HG02943 (cell line): ENCODE data around the gene MYPN.
"Not testable (repeated sequence)": the region's sequence is repeated elsewhere in the genome, so short reads cannot be mapped to it uniquely, and the experiment has no call there.

Experiments used
- ATAC-seq: cut with Tn5 transposase; IDR thresholded peaks from one replicate; pipeline ENCODE4 v1.9.1; 2021; ENCODE audit warnings: mild to moderate bottlenecking, low read depth, moderate library complexity; ENCODE audit not compliant: unreplicated experiment

The MYPN gene

DNA sequence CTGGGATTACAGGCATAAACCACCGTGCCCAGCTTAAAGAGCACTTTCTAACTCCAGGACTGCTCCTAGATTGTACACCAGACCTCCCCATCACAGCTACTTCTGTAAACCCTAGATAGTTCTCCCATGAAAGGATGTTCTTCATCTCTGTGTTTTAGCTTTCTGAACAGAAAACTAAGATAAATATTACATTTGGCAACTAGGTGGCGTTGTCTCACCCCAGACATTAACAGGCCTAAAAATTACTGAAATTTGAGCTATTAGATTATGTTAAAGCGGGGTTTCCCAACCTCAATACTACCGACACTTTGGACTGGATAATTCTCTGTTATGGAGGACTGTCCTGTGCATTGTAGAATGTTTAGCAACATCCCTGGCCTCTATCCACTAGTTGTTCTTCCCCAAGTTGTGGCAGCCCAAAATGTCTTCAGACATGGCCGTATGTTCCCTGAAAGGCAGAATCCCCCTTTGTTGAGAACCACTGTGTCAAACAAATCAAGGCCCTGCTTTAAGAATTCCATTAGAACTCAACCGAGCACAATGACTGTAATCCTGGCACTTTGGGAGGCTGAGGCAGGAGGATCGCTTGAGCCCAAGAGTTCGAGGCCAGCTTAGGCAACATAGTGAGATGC, 103.5 kb downstream of the MYPN start:
- ATAC-seq = no peak

DNA sequence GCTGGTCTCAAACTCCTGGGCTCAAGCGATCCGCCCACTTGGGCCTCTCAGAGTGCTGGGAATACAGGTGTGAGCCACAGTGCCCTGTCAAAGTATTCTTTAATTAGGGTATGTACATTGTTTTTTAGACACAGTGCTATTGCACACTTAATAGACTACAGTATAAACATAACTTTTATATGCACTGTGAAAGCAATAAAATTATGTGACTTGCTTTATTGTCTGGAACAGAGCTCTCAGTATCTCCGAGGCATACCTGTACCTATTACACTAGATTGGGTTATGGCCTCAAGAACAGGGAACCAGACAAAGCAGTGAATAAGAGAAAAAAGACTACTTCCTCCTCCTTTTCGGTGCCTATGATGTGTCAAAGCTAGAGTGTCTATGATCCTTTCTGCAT, 109.5 kb downstream of the MYPN start:
- ATAC-seq = no peak

DNA sequence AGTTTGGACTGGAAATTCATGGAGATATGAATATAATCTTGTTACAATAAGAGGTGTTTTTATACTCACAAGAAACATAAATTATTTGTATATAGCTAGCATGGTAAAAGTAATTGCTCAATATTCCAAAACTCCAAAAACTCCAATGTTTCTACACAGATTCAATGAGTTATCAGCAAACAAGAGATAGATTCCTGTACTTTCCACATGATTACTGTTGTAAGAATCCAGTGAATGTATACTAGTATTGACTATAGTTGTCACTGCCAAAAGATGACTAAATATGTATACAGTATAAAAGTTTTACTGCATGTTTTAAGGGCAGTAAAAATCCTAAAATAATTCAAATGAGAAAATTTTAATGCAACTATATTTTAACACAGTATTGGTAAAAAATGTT, 111.9 kb downstream of the MYPN start:
- ATAC-seq = no peak

GRCh38 chr10:68222391-68222790, 113.1 kb downstream of the MYPN start:
- ATAC-seq = no peak

- ATAC-seq = no peak
Measured at GRCh38 chr10:68223535-68224165, 114.4 kb downstream of the MYPN start.

GRCh38 chr10:68224810-68225209, 115.5 kb downstream of the MYPN start:
- ATAC-seq = no peak

DNA sequence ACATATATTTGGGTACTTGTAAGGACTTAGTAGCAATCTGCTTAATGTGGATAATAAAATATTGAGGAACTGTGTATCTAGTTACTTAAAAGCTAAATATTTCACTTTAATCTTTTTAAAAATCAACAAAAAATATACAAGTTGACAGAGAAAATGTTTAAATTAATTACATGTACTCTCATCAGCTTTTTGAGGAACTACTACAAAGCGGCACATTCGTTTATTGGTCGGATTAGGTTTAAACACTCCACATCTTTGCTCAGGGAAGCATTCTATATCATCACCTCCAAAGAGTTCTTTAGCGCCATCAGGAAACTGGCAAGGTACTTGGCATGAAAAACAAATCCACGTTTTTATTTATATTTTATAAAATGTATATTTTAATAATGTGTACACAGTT, 121.0 kb downstream of the MYPN start:
- ATAC-seq = no peak

DNA sequence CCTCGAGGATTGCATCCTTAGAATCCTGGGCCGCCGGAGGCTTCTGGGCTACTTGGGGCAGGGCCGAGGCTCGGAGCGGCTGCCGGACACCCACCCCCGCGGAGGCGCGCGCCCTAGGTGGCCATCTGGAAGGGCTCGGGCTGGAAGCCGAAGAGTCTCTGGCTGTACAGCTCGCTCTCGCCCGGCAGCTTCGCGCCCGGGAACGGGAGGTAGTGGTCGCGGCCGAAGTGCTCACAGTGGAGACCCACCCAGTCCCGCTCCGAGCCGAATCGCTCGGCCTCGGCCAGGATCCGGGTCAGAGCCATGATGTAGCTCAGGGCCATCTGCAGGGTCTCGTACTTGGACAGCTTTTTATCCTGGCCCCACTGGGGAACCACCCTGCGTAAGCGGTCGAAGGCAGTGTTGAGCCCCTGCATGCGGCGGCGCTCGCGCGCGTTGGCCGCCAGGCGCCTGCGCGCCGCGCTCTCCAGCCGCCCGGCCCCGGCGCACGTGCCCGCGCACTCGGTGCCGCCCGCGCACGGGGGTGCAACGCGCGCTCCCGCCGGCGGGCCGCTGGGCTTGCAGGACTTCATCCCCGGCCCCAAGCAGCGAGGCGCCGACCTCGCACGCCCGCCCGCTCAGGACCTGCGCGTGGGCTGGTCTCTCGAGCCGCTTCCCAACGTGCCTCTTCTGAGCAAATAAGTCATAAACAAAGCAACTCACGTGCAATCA, 122.0 kb downstream of the MYPN start:
- ATAC-seq = peak; percentile 83

DNA sequence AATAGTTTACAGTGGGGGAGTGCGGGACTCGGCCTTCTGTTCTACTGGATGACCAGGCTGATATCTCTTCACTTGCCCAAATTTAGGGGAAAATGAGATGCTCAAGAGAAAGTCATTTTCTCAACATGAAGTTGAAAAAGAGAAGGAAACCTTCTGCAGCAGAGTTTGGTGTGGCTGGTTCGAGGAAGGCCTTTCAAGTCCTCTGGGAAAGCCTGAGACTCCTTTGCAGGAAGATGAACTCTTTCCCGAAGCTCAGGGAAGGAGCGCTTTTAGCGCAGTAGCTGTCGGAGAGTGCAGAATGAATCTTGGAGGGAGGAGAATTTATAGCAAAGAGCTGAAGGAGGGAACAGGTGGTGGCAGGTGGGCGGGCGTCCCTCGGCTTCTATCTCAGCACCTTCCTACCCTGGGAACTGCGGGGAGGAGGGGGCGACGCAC, 122.5 kb downstream of the MYPN start, which contains the start of gene ATOH7:
TSS of gene ATOH7 (minus strand) at position 297 of the 435 bp plus-strand sequence. CDS start 436 bp downstream, outside the sequence.
- ATAC-seq = no peak

- ATAC-seq = no peak
Measured at GRCh38 chr10:68233046-68233445, 123.8 kb downstream of the MYPN start.

- no peak for ATAC-seq
Measured at GRCh38 chr10:68235111-68235510, 125.8 kb downstream of the MYPN start.

- ATAC-seq = no peak
Measured at GRCh38 chr10:68235581-68235980, 126.3 kb downstream of the MYPN start.

GRCh38 chr10:68237173-68237572, 127.9 kb downstream of the MYPN start:
- no peak for ATAC-seq

GRCh38 chr10:68238371-68238770, 129.1 kb downstream of the MYPN start:
- ATAC-seq = no peak

GRCh38 chr10:68239069-68239468, 129.8 kb downstream of the MYPN start:
- ATAC-seq = no peak

- no peak for ATAC-seq
Measured at GRCh38 chr10:68239596-68240150, 130.4 kb downstream of the MYPN start.

DNA sequence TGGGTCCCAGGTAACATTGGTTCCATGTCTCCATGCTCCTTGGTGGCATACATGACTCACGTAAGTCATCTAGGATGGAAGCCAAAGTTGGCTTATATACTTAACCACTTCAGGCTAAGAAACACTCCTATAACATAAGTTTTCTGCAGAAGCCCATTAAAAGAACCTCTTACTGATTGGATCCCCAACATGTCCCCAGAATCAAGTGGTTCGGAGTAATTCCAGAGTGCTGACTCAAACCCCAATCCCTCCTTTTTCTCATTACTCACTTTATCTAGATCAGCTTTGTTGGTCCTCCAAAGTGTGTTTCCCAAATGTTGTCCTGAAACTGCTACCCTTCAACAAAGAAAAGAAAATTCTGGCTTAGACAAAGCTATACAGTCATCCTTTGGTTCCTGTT, 132.8 kb downstream of the MYPN start:
- ATAC-seq = no peak

DNA sequence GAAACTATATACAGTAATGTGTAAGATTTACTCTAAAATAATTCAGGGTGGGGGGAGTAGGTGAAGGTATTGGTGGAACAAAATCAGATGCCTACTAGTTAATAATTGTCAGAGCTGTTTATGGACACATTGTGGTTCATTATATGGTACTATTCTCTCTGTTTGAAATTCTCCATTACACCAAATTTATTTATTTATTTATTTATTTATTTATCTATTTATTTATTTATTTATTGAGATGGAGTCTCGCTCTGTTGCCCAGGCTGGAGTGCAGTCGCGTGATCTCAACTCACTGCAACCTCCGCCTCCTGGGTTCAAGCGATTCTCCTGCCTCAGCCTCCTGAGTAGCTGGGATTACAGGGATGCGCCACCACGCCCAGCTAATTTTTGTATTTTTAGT, 137.1 kb downstream of the MYPN start:
- not testable (repeated sequence) for ATAC-seq

GRCh38 chr10:68247931-68248330, 138.6 kb downstream of the MYPN start:
- ATAC-seq = no peak

GRCh38 chr10:68249297-68249696, 140.0 kb downstream of the MYPN start:
- no peak for ATAC-seq

DNA sequence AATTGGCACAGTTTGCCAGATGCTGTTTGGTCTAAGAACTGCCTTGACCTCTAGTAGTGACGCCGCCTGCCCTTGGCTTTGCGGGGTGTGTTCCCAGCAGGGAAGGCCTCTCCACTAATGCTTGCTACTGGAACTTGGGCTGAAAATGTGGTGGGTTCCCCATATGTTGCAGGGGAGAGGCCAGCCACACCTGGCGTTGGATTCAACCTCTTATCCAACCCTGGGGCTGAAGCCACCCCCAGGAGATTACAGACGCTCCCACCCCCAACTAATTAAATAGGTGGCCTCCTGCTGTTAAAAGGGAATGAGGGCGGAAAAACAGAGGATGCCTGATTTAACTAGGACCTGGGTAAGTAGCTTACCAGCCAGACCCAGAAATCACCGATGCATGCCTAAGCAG, 141.9 kb downstream of the MYPN start:
- ATAC-seq = no peak
